HCT116 (cell line): ENCODE results near the gene TCL1B. TPM values are rescaled to one million over a fixed set of nuclear protein-coding genes. Genes with fewer than 3 reads are reported as not detected.

ENCODE experiments used
- ATAC-seq: fragments of 200-7000 bp; cut with Tn5 transposase; 2 replicates; pipeline ENCODE4 v1.9.1; 2020; ENCODE audit warnings: mild to moderate bottlenecking, moderate library complexity
- BruUV-seq: library from RNA; stranded (reverse); fragments of 400-500 nt; replicated peaks from 2 replicates; lab custom pipeline; 2021; lab: Mats Ljungman, UMichigan
- CTCF ChIA-PET: fragments of 300-600 bp; sonication (Branson Sonifier 250); formaldehyde crosslinking; loops from one replicate; lab custom pipeline; 2021; ENCODE audit warnings: antibody characterized with exemption; lab: Charles Lee
- POLR2A ChIA-PET: fragments of 300-600, 350-600 bp; sonication (Branson Sonifier 250); formaldehyde crosslinking; loops from one replicate; lab custom pipeline; 2021; ENCODE audit warnings: antibody characterized with exemption; lab: Charles Lee
- RAD21 ChIA-PET, 2 experiments: fragments of 300-600 bp; sonication (Branson Sonifier 250); formaldehyde crosslinking; loops; one replicate each; lab custom pipeline; 2023; ENCODE audit warnings: low total read pairs in 2 of 2; ENCODE audit not compliant: uncharacterized antibody in 2 of 2, unreplicated experiment in 2 of 2, low non-redundant PET in 1 of 2; lab: Charles Lee
- DNase-seq: peaks from one replicate; pipeline ENCODE4 v3.0.0-alpha.2; 2010; ENCODE audit warnings: low read depth, low spot score
- H2AFZ ChIP-seq: fragments of 200-600 bp; shearing (Covaris generic), sonication (generic); 2 replicates; pipeline ENCODE4 v1.6.1; 2017; ENCODE audit warnings: low read depth, mixed run types, mixed read lengths, antibody characterized with exemption, low read length; ENCODE audit not compliant: poor library complexity, severe bottlenecking
- H3K27ac ChIP-seq: 2 replicates; pipeline ENCODE4 v1.5.1; 2012; ENCODE audit warnings: low read depth, low read length
- H3K27me3 ChIP-seq: fragments of 200-600 bp; sonication (generic); 2 replicates; pipeline ENCODE4 v1.6.1; 2016; ENCODE audit warnings: mixed run types, low read length, mixed read lengths; ENCODE audit not compliant: insufficient read depth
- H3K36me3 ChIP-seq, 2 experiments: fragments of 200-500 bp in 1 of 2; fragments of 200-600 bp in 1 of 2; sonication (Bioruptor generic) in 1 of 2; sonication (generic) in 1 of 2; 2 replicates each; pipeline versions ENCODE4 v1.5.1 to v1.6.1; 2014 to 2016; ENCODE audit warnings: low read length in 2 of 2, inconsistent platforms in 1 of 2, mixed read lengths in 1 of 2, mixed run types in 1 of 2; ENCODE audit not compliant: insufficient read depth in 2 of 2, control insufficient read depth in 1 of 2
- H3K4me1 ChIP-seq, 2 experiments: fragments of 200-600 bp in 1 of 2; sonication (generic) in 1 of 2; 2 replicates each; pipeline versions ENCODE4 v1.5.1 to v1.6.1; 2012 to 2017; ENCODE audit warnings: low read length in 2 of 2, inconsistent platforms in 1 of 2, mild to moderate bottlenecking in 1 of 2, mixed read lengths in 1 of 2, mixed run types in 1 of 2, moderate library complexity in 1 of 2; ENCODE audit not compliant: insufficient read depth in 2 of 2, control insufficient read depth in 1 of 2
- H3K4me2 ChIP-seq: fragments of 200-600 bp; sonication (generic); 2 replicates; pipeline ENCODE4 v1.6.1; 2017; ENCODE audit warnings: mixed run types, low read length, mixed read lengths
- H3K4me3 ChIP-seq, 2 experiments: fragments of 200-600 bp in 1 of 2; sonication (generic) in 1 of 2; replicated peaks in 1 of 2; 2 replicates each; pipeline ENCODE4 v1.5.1; 2011 to 2016; ENCODE audit warnings: low read length in 2 of 2, control low read depth in 1 of 2, low read depth in 1 of 2, mild to moderate bottlenecking in 1 of 2, mixed read lengths in 1 of 2, mixed run types in 1 of 2
- H3K79me2 ChIP-seq: fragments of 200-600 bp; sonication (generic); 2 replicates; pipeline ENCODE4 v1.6.1; 2017; ENCODE audit warnings: mild to moderate bottlenecking, mixed run types, low read length, moderate library complexity, mixed read lengths; ENCODE audit not compliant: insufficient read depth
- H3K9ac ChIP-seq: fragments of 200-600 bp; sonication (generic); 2 replicates; pipeline ENCODE4 v1.6.1; 2016; ENCODE audit warnings: low read length, mixed read lengths
- H3K9me2 ChIP-seq: fragments of 200-600 bp; sonication (generic), shearing (Covaris generic); 2 replicates; pipeline ENCODE4 v1.6.1; 2017; ENCODE audit warnings: mixed run types, mild to moderate bottlenecking, moderate library complexity; ENCODE audit not compliant: insufficient read depth
- H3K9me3 ChIP-seq, 2 experiments: fragments of 200-500 bp in 1 of 2; fragments of 200-600 bp in 1 of 2; sonication (Bioruptor generic) in 1 of 2; sonication (generic) in 1 of 2; 2 replicates each; pipeline ENCODE4 v1.6.1; 2014 to 2017; ENCODE audit warnings: low read length in 2 of 2, mixed read lengths in 2 of 2, inconsistent platforms in 1 of 2, low read depth in 1 of 2, mild to moderate bottlenecking in 1 of 2, mixed run types in 1 of 2, moderate library complexity in 1 of 2; ENCODE audit not compliant: control insufficient read depth in 1 of 2, insufficient read depth in 1 of 2
- H4K20me1 ChIP-seq: fragments of 200-600 bp; sonication (generic), shearing (Covaris generic); 2 replicates; pipeline ENCODE4 v1.6.1; 2017; ENCODE audit warnings: mixed run types, mild to moderate bottlenecking, moderate library complexity; ENCODE audit not compliant: insufficient read depth
- CBX3 ChIP-seq: IDR thresholded peaks from 2 replicates; pipeline ENCODE4 v1.6.1; 2012; ENCODE audit warnings: low read depth
- EGR1 ChIP-seq: IDR thresholded peaks from 2 replicates; pipeline ENCODE4 v1.6.1; 2012; ENCODE audit warnings: low read depth
- ELF1 ChIP-seq: IDR thresholded peaks from 2 replicates; pipeline ENCODE4 v1.6.1; 2012; ENCODE audit warnings: low read depth, borderline replicate concordance
- EZH2 ChIP-seq: fragments of 200-600 bp; sonication (generic); IDR thresholded peaks from 2 replicates; pipeline ENCODE4 v1.6.1; 2017; ENCODE audit warnings: antibody characterized with exemption, mixed run types
- EZH2phosphoT487 ChIP-seq: fragments of 200-600 bp; IDR thresholded peaks from 2 replicates; pipeline ENCODE4 v1.6.1; 2018; ENCODE audit warnings: antibody characterized with exemption, borderline replicate concordance
- POLR2AphosphoS5 ChIP-seq: IDR thresholded peaks from 2 replicates; pipeline ENCODE4 v1.6.1; 2011; ENCODE audit warnings: mild to moderate bottlenecking, low read depth, low read length, moderate library complexity
- RAD21 ChIP-seq: IDR thresholded peaks from 2 replicates; pipeline ENCODE4 v1.6.1; 2012; ENCODE audit warnings: low read depth, mild to moderate bottlenecking
- REST ChIP-seq: IDR thresholded peaks from 2 replicates; pipeline ENCODE4 v1.6.1; 2012; ENCODE audit warnings: low read depth
- SIN3A ChIP-seq: IDR thresholded peaks from 2 replicates; pipeline ENCODE4 v1.6.1; 2012; ENCODE audit warnings: low read depth
- SP1 ChIP-seq: IDR thresholded peaks from 2 replicates; pipeline ENCODE4 v1.6.1; 2012; ENCODE audit warnings: low read depth
- SRF ChIP-seq: IDR thresholded peaks from 2 replicates; pipeline ENCODE4 v1.6.1; 2012; ENCODE audit warnings: low read depth
- YY1 ChIP-seq: IDR thresholded peaks from 2 replicates; pipeline ENCODE4 v1.6.1; 2011; ENCODE audit warnings: low read length, low read depth, moderate library complexity, mild to moderate bottlenecking; ENCODE audit not compliant: insufficient replicate concordance; ENCODE audit errors: extremely low read depth
- ZFX ChIP-seq: fragments of 450-650 bp; IDR thresholded peaks from 2 replicates; pipeline ENCODE4 v1.6.1; 2017
- ZNF274 ChIP-seq: fragments of 200-500 bp; sonication (Bioruptor generic); IDR thresholded peaks from 2 replicates; pipeline ENCODE4 v1.6.1; 2014; ENCODE audit warnings: mild to moderate bottlenecking, low read depth, low read length, inconsistent platforms
- intact Hi-C: fragments of 100-400 bp; cut with micrococcal nuclease; formaldehyde crosslinking; loops from 2 replicates; pipeline ENCODE4 v1.10.0; 2022
- total RNA-seq: library from RNA; stranded (reverse); gene quantifications from one replicate; pipeline ENCODE4 v1.2.1, GENCODE V29; 2021; ENCODE audit not compliant: unreplicated experiment
- TF ChIP-seq, protein P1 (sequence below): IDR thresholded peaks from 2 replicates; pipeline ENCODE4 v1.6.1; 2011; ENCODE audit warnings: mild to moderate bottlenecking, low read length, moderate library complexity; ENCODE audit not compliant: insufficient replicate concordance; ENCODE audit errors: extremely low read depth
- TF ChIP-seq, protein P2 (sequence below): IDR thresholded peaks from 2 replicates; pipeline ENCODE4 v1.6.1; 2012

Gene TCL1B
- total RNA-seq, 1 experiment from 2014 or later: not detected

DNA sequence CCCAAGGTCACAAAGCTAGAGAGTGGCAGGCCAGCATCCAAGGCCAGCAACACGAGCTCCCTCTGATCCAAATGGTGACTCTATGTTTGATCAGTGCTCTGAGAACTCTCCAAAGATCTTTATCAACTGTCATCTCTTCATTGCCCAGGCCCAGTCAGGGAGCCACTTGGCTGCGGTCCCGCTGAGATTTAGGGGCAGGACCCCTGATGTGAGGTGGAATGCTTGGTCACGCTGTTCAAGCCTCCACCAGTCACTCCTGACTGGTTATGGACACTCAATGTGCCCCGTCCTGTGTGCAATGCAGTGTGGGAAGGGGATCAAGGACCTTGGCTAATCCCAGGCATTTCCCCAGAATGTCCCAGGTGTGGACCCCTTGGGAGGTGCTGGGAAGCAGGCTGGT, 19.8 kb upstream of the TCL1B start:
- Histone ChIP-seq H3K9me3 (no peaks in the 10 kb centered on the region), H3K27ac (no peak overlapping the region), H3K9ac (no peak overlapping the region), H2AFZ (no peak overlapping the region), H4K20me1 (no peaks in the 10 kb centered on the region), H3K4me3 (no peak overlapping the region), H3K4me2 (no peak overlapping the region), H3K36me3 (no peaks in the 10 kb centered on the region), H3K4me1 (peaks cover 0 to 3% of the 10 kb centered on the region in 2 experiments; a peak in 1 of 4 replicates), H3K9me2 (no peaks in the 10 kb centered on the region), H3K79me2 (no peaks in the 10 kb centered on the region), H3K27me3 (peaks cover 12% of the 10 kb centered on the region)
- BruUV-seq: no TSS peak
- DNase-seq (no peak), ATAC-seq (no peak)
- intact Hi-C loops: no loop called here
- ChIA-PET RAD21 (no interaction called here), CTCF (no interaction called here), POLR2A (no interaction called here)
- TF ChIP-seq CBX3: no peak
- no peak for TF ChIP-seq ZNF274
- no peak for TF ChIP-seq RAD21
- TF ChIP-seq POLR2AphosphoS5: no peak
- TF ChIP-seq ZFX: no peak
- no peak for TF ChIP-seq REST
- TF ChIP-seq EZH2: no peak
- TF ChIP-seq YY1: no peak
- TF ChIP-seq SP1: no peak
- no peak for TF ChIP-seq EGR1
- TF ChIP-seq SRF: no peak
- TF ChIP-seq, protein P1, sequence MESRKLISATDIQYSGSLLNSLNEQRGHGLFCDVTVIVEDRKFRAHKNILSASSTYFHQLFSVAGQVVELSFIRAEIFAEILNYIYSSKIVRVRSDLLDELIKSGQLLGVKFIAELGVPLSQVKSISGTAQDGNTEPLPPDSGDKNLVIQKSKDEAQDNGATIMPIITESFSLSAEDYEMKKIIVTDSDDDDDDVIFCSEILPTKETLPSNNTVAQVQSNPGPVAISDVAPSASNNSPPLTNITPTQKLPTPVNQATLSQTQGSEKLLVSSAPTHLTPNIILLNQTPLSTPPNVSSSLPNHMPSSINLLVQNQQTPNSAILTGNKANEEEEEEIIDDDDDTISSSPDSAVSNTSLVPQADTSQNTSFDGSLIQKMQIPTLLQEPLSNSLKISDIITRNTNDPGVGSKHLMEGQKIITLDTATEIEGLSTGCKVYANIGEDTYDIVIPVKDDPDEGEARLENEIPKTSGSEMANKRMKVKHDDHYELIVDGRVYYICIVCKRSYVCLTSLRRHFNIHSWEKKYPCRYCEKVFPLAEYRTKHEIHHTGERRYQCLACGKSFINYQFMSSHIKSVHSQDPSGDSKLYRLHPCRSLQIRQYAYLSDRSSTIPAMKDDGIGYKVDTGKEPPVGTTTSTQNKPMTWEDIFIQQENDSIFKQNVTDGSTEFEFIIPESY: no peak
- no peak for TF ChIP-seq ELF1
- no peak for TF ChIP-seq EZH2phosphoT487
- no peak for TF ChIP-seq SIN3A
- TF ChIP-seq, protein P2, sequence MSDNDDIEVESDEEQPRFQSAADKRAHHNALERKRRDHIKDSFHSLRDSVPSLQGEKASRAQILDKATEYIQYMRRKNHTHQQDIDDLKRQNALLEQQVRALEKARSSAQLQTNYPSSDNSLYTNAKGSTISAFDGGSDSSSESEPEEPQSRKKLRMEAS: no peak
